Amygdala (tissue), 56 donors: ENCODE results near the gene MARCHF2.

Source experiments
- DNase-seq, 56 donors: peaks; one replicate each; lab custom pipeline; 2025; lab: John Stamatoyannopoulos, UW

MARCHF2 gene

DNA sequence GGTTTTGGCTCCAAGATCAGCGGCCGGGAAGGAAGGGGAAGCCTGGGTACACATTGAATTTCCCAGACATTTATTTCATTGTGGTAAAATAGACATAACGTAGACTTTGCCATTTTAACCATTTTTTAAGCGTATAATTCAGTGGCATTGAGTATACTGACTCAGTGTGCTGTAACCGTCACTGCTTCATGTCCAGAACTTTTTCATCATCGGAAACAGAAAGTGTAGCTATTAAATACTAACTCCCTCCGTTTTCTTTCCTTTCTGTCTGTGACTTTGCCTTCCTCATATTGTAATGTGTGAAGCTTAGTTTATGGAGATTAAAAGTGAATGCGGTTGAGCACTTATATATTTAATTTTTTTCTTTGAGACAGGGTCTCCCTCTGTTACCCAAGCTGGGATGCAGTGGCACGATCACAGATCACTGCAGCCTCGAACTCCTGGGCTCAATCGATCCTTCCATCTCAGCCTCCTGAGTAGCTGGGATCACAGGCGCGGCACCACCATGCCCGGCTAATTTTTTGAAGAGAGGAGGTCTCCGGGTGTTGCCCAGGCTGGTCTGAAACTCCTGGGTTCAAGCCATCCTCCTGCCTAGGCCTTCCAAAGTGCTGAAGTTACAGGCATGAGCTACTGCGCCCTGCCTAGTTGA, 33.1 kb downstream of the MARCHF2 start:
- DNase-seq = no peak

DNA sequence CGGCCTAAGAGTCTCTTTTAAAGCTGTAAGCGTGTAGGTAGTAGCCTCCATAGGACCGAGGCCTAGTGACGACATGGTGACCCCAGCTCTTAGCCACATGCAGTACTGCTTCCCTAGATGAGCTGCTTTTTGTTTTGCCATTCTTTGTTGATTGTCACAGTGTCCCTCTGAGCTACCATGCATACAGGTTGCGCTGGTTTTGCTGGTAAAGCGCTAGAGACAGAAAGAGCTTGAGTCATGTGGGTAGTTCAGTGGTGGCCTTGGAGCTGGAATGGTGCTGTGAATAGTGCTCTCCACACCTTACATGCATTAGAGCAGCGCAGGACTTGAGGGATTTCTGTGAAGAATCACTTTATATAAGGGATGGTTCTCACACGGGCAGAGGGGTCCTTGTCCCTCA, 36.7 kb downstream of the MARCHF2 start:
- no peak for DNase-seq

DNA sequence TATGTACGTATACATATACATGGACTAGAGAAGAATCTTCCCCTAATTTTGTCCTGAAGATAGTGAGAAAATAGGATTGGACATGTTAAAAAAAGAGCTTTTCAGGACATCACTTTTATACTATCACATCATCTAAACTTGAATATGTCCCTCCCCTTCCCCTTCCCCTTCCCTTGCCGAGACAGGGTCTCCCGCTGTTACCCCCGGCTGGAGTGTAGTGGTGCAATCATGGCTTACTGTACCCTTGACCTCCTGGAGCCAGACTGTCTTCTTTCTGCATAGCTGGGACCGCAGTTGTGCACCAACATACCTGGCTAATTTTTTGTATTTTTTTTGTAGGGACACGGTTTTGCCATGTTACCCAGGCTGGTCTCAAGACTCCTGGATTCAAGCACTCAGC, 38.3 kb downstream of the MARCHF2 start:
- DNase-seq = no peak

DNA sequence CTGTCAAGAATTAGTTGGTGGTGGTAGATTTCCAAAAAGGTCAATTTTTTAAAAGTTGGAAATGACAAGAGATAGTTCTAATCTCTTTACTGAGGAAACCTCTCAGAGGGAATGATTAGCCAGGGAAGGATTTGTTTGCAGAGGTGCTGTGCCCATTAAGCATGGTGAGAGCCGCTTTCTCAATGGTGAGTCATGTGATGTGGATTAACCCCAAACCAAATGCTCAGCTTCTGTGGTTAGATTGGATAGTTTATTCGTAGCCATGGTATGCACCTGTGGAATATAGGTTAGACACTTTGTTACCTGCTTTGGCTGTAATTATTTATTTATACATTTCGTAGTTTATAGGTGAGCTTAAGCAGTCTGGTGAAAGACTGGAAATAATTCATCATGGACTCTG, 38.8 kb downstream of the MARCHF2 start:
- DNase-seq = no peak

DNA sequence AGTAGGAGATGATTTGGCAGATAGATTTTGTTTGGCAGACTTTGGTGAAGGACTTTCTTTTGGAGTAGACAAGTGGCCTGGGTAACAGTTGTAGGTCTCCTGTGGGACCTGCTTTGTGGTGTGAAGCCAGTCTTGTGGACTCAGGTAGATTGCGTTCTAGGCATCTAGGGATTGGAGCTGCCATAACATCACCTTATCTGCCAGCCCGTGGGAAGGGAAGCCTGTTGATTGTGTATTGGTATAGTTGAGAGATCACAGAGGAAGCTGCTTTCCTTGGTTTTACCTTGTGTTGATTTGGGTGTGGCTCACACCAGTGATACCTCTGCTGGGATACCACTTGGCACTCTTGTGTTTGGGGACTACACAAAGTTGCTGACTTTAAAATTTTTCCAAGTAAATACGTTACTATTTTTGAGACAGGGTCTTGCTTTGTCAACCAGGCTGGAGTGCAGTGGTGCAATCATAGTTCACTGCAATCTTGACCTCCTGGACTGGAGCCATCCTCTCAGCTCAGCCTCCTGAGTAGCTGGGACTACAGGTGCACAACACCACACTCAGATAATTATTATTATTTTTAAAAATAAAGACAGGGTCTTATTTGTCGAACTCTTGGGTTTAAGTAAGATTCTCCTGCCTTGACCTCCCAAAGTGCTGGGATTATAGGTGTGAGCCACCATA, 39.5 kb downstream of the MARCHF2 start:
- no peak for DNase-seq

DNA sequence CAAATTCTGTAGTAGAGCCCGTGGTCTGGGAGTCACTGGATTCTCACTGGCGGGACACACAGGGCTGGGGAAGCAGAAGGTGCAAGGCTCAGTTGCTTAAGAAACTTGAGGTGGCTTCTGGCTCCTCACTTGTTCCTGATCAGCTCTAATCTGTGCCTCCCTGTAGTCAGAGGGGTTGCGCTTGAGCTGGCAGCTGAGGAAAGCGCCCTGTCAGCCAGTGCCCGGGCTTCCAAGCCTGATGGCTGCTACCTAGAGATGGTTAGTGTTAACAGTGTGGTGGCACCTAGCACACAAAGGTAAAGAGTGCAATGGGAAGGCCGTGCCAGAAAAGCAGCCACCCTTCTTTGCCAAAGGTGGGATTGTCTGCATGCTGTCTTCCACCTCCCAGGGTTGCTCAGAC, 40.5 kb downstream of the MARCHF2 start:
- no peak for DNase-seq

DNA sequence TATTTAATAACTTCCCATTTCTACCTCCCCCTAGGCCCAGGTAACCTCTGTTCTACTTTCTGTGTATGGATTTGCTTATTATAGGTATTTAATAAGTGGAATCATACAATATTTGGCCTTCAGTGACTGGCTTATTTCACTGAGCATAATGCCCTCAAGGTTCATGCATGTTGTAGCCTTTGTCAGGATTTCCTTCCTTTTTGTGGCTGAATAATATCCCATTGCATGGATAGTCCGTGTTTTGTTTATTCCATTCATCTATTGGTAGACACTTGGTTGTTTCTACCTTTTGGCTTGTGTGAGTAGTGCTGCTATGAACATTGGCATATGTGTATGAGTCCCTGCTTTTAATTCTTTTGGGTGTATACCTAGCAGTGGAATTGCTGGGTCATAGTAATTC, 41.1 kb downstream of the MARCHF2 start:
- DNase-seq = no peak

DNA sequence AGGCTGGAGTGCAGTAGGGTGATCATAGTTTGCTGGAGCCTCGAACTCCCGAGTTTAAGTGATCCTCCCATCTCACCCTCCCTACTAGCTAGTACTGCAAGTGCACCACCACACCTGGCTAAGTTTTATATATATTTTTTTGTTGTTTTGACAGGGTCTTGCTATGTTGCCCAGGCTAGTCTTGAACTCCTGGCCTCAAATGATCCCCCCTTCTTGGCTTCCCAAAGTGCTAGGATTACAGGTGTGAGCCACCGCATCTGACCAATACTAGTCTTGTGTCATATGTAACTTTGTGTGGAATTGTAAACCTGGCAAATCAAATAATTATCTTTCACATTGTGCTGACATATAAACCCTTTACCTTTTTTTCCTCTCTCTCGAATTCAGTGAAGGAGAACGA, 41.9 kb downstream of the MARCHF2 start:
- DNase-seq = no peak

DNA sequence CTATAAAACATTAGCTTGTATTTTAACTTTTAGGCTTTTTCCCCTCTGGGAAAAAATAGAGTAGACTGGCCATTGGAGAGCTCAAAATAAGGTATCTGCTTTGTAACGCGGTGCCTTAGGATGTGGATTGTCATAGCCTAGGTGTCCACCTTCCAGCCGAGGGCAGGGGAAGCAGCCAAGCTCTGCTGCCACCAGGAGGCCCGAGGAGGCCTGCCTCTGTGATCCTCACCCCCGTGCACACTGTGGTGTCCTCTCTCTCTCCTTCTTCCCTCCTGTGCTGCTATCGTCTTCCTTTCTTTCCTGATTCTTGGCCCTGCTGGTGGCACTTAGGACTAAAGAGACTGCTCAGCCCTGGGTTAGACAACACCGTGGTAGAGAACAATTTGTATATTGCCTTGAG, 43.0 kb downstream of the MARCHF2 start:
- no peak for DNase-seq

DNA sequence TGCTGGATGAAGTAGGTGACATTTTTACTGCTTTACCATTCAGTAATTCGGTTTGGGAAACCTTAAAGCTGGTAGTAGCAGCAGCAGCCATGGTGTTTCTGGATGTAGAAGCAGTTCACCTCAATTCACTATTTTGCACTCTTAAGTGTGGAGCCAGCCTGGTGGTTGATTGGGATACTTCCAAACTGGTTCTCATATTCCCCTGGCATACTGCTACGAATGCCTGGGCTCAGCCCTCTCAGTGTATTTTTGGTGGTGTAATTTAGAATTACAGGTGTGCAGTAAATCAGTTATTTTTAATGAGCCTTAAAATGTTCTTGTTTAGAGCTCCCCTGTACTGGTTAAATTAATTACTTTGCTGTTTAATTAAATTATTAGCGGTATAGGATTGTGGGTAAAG, 44.1 kb downstream of the MARCHF2 start:
- DNase-seq = no peak

DNA sequence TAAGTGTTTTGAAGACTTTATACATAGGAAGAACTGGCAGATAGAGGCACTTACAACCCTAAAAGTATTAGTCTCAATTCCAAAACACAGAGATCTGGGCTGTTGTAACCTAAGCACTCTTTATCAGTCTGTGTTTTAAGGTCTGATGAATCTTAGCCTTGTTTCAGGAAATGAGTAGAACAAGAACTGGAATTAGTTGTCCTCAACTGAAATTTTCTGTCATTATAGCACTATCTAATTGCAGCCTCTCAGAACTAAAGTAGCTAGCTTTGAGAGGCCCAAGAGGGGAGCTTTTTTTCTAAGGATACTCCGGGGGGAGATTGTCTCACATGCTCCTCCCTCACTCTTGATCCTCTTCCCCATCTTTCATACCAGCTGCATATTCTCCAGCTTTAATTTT, 44.7 kb downstream of the MARCHF2 start:
- no peak for DNase-seq

DNA sequence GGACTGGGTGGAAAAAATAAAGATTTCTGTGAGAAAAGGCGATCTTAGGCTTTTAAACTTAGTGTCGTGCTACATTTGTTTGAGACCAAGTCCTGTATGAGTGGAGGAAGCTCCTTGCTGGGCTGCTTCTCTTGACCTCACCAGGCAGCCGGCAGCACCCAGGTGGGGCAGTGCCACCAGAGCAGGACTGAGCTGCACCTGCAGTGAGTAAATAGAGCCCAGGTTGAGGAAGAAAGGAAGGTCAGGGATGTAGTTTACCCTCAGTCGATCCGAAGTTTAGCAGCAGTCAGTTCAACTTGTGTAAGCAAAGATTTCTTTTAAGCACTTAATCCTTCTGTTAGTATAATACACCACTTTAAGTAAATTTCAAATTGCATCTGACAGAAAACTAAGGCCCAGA, 45.3 kb downstream of the MARCHF2 start:
- no peak for DNase-seq

DNA sequence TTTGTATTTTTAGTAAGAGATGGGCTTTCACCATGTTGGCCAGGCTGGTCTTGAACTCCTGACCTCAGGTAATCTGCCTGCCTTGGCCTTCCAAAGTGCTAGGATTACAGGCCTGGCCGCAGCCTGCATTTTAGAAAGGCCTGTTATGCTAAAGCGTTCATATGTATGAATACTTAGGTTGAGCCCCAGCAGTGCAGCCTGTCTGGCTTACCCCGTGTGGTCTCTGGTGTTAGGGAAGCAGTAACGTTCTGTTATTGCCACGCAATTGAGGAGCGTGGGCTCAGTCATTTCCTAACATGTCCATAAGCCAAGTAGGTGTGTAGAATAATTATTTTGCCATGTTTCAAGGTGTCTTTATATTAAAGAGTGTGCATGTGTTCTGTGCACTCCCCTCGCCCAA, 46.0 kb downstream of the MARCHF2 start:
- DNase-seq = no peak

DNA sequence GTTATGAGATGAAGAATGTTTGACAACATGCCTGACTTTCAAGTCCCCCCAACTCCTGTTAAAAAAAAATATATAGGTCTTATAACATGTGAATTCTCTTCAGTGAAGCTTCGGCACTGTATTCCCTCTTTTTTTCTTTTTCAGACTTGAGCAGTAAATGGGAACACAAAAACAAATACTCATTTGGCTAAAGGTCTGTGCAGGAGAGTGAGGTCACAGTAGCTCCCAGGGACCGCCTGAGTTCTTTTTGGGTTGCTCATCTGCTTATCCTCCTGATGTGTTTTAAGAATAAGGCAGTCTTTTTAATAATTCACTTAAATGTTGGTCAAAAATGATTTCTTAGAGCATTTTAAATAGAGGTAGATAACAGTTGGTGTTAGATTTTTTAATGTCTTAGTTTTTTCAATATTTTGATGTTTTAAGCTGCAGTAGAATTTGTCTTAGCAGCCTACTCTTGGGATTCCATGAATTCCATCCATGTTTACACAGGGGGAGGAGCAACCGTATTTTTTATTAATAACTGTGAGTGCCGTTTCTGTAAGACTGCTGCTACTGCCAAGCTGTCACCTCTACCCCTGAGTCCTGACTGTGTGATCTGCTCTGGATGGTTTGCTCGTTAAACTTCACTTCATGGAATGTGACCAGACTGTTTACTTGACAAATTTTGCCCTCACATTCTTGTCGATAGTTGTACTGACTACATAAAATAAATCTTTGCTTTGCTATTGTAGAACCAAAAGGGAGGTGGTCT, 46.6 kb downstream of the MARCHF2 start:
- DNase-seq = no peak

DNA sequence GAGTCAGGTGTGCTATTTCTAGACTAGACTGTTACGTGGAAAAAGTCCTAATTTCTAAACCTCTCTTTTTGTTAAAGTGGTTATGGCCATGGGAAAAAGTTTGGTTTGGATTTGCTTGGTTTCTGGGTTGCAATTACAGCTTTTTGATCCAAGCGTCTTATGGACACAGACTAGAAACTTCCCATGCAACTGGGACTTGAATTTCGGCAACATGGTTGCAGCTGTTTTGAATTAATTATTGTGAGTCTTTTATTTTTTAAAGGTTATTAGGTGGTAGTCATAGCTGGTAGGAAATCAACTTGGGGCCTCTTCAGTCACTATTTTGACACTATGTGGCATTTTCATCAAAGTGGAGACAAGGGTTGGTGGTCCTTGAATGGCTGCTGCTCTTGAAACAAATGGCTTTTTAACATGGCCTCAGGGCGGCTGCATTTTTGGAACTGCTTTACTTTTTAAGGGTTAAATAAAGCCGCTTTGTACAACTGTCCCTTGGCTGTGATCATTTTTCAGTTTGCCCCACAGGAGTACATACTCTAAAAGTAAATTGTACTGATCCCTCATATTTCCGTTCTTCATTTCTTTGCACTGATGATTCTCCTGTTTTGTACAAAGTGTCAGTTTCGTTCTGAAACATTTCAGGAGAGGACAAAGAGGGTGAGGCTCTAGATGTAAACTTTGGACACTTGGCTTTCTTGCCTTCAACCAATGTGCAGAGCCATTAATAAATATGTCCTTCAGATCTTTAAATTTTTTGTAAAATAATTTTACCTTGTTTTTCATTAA, 47.6 kb downstream of the MARCHF2 start:
- DNase-seq = no peak

DNA sequence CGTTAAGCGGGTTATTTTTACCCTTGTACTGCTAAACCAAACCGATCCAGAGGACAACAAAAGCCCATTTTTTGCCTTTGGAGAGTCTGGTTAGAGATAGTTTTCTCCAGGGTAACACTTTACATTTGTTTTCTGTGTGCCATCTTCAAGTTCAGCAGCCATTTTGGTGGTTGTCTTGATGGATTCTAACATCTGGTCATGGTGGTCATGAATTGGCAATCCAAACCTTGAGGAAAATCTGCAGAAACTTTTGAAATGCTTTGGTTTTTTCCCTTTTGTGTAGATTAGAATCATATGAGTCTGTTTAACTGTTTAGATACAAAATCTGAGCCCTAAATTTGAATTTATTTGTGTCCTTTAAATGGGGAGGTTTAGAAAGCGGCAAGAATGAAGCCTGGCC, 48.3 kb downstream of the MARCHF2 start:
- no peak for DNase-seq

DNA sequence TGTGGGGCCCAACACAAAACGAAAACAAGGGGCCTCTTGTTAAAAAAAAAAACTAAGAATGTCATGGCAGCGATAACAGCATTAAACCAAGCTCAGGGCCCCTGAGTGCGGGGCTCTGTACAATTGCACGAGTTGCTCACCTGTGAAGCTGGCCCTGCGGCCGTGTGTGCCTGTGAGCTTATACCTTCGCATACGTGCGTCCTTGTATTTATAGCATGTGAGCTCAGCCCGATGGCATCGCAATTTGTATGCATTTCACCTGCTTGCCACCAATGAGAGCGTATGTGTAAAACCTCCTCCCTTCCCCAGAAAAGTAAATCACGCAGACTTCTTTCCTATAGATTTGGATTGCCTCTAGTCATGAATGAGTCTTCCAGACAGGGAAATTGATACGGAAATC, 48.8 kb downstream of the MARCHF2 start:
- no peak for DNase-seq

DNA sequence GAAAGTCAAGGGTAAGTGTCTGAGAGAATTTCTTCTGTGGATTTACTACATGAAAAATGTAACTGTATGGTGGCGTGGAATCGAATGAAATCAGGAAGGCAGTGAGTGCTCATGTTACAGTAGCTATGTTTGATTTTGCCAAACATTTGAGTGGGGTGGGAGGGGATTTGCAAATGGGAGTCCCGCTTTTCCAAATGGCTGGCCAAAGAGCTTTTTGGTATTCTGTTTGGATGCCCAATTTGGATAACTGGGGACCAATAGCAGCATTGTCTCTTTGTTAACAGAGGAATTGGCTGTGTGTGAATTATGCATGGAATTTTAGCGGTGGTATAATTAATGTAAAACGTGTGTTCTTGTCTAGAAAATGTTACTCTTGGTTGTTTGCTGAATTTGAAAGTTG, 49.5 kb downstream of the MARCHF2 start:
- peak in 1 of 56 donors; percentile 7 for DNase-seq

DNA sequence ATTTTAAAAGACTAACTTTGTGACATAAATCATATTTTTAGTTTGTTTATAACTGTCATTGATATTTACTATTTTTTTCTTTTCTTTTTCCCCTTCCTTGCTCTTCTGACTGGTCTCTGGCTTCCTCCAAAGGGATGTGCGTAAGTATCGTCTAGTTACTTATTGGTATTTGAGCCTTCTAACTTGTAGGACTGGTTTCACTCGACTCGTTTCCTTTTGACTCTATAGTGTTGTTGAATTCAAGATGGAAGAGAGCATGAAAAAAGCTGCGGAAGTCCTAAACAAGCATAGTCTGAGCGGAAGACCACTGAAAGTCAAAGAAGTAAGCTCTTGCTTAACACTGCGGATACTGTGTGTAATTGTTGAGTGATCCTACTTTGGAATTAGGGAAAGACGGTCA, 50.3 kb downstream of the MARCHF2 start:
- no peak for DNase-seq

DNA sequence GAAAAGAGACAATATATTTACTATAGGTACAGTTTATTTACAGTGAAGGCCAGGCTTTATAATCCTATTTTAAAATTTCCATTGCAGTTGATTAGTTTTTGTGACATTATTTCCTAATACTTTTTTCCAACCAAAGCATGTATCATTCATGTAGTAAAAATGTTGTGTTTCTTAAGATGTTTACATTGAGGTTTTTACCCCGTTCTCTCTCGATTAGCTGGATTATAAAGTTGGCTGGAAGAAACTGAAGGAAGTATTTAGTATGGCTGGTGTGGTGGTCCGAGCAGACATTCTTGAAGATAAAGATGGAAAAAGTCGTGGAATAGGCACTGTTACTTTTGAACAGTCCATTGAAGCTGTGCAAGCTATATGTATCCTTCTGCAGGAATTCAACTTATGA, 52.9 kb downstream of the MARCHF2 start:
- no peak for DNase-seq

DNA sequence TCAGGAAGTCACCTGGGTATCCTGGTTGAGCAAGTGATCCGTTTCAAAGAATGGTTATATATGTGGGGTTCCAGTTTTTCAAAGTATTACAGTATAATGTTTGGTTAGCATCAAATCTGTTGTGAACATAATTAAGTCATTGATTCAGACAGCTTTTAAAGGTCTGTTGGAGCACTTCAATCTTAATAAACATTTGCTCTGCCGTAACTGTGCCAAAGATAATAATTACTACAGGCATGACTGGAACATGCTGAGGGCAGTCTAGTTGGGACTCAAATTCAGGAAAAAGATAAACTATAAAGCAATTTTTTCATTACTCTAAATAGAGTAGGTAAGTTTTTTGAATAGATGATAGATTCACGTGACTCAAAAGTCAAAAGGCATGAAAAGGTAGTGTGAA, 55.0 kb downstream of the MARCHF2 start:
- no peak for DNase-seq
